HG02870 (cell line): ENCODE measurements around the gene PTPN7.
"Not testable (repeated sequence)": the region's sequence is repeated elsewhere in the genome, so short reads cannot be mapped to it uniquely, and the experiment has no call there.

Experiments used
- ATAC-seq: cut with Tn5 transposase; IDR thresholded peaks from one replicate; pipeline ENCODE4 v1.9.1; 2021; ENCODE audit warnings: mild to moderate bottlenecking, moderate library complexity; ENCODE audit not compliant: unreplicated experiment

PTPN7 gene

GRCh38 chr1:202189918-202190715, 29.7 kb upstream of the PTPN7 start:
- no peak for ATAC-seq

- no peak for ATAC-seq
Measured at GRCh38 chr1:202189001-202189790, 28.8 kb upstream of the PTPN7 start.

- no peak for ATAC-seq
Measured at GRCh38 chr1:202187697-202188407, 27.4 kb upstream of the PTPN7 start.

GRCh38 chr1:202187041-202187671, 26.8 kb upstream of the PTPN7 start:
- ATAC-seq, result no peak

GRCh38 chr1:202186327-202186726, 25.9 kb upstream of the PTPN7 start:
- ATAC-seq, result no peak

- ATAC-seq, result no peak
Measured at GRCh38 chr1:202184750-202185460, 24.5 kb upstream of the PTPN7 start.

- ATAC-seq, result no peak
Measured at GRCh38 chr1:202182040-202182877, 21.9 kb upstream of the PTPN7 start.

- no peak for ATAC-seq
Measured at GRCh38 chr1:202181586-202181985, 21.2 kb upstream of the PTPN7 start.

- ATAC-seq, result not testable (repeated sequence)
Measured at GRCh38 chr1:202180751-202181139, 20.3 kb upstream of the PTPN7 start.

- ATAC-seq, result peak; percentile 60
Measured at GRCh38 chr1:202179828-202180750, 19.7 kb upstream of the PTPN7 start.

GRCh38 chr1:202176949-202177927, 16.8 kb upstream of the PTPN7 start:
- no peak for ATAC-seq

GRCh38 chr1:202173993-202174392, 13.6 kb upstream of the PTPN7 start:
- ATAC-seq, result no peak

- ATAC-seq, result no peak
Measured at GRCh38 chr1:202172015-202172355, 11.6 kb upstream of the PTPN7 start.

GRCh38 chr1:202171292-202172014, 11.1 kb upstream of the PTPN7 start:
- ATAC-seq, result no peak

- ATAC-seq, result no peak
Measured at GRCh38 chr1:202170726-202171125, 10.3 kb upstream of the PTPN7 start.

- no peak for ATAC-seq
Measured at GRCh38 chr1:202168861-202169260, 8.5 kb upstream of the PTPN7 start.
